Fibroblast of villous mesenchyme (primary cell): ENCODE data around the gene CDC42EP2. TPM values are rescaled to one million over a fixed set of nuclear protein-coding genes. Genes with fewer than 3 reads are reported as not detected.

Experiments
- DNase-seq: peaks from one replicate; pipeline ENCODE4 v3.0.0-alpha.2; 2010; ENCODE audit warnings: low read depth
- H3K4me3 ChIP-seq: 2 replicates; pipeline ENCODE4 v1.5.1; 2011; ENCODE audit warnings: low read depth, mild to moderate bottlenecking, low read length
- CTCF ChIP-seq: IDR thresholded peaks from 2 replicates; pipeline ENCODE4 v1.5.1; 2012; ENCODE audit warnings: low read depth, mild to moderate bottlenecking, low read length; ENCODE audit not compliant: insufficient read depth
- total RNA-seq: library from RNA; depleted of rRNA; stranded (reverse); fragments of >200 nt; gene quantifications from 2 replicates; pipeline ENCODE4 v1.2.3, GENCODE V29; 2012

Gene CDC42EP2
- total RNA-seq, 1 donor = 32.8 TPM

GRCh38 chr11:65317025-65317786 is 2.5 kb downstream of the CDC42EP2 start:
- DNase-seq = peak; percentile 73
- H3K4me3 ChIP-seq = peak overlapping the region; percentile 99
- TF ChIP-seq CTCF = no peak

- H3K4me3 ChIP-seq = no peak overlapping the region
- no peak for TF ChIP-seq CTCF
- DNase-seq = no peak
These were observed 5.9 kb downstream of the CDC42EP2 start for GRCh38 chr11:65320386-65321075.

GRCh38 chr11:65321076-65321475 is 6.4 kb downstream of the CDC42EP2 start:
- no peak for TF ChIP-seq CTCF
- DNase-seq = no peak
- H3K4me3 ChIP-seq = no peak overlapping the region

- H3K4me3 ChIP-seq = no peak overlapping the region
- TF ChIP-seq CTCF = no peak
- DNase-seq = no peak
These were observed 7.3 kb downstream of the CDC42EP2 start for GRCh38 chr11:65321828-65322485.

- DNase-seq = no peak
- no peak overlapping the region for H3K4me3 ChIP-seq
- no peak for TF ChIP-seq CTCF
These were observed 9.1 kb downstream of the CDC42EP2 start for GRCh38 chr11:65323813-65324212.

GRCh38 chr11:65325435-65325834 is 10.8 kb downstream of the CDC42EP2 start:
- H3K4me3 ChIP-seq = no peak overlapping the region
- no peak for TF ChIP-seq CTCF
- no peak for DNase-seq
